ENCODE results near the gene PCYT2. TPM values are rescaled to one million over a fixed set of nuclear protein-coding genes. Genes with fewer than 3 reads are reported as not detected.

Gene PCYT2
- total RNA-seq, 2 donors from 2014 or later = 10.1 to 26.8 TPM

GRCh38 chr17:81934098-81934757 is 23.0 kb upstream of the PCYT2 start:
- Mint-ChIP-seq H3K27ac (no peak overlapping the region), H3K27me3 (no peaks in the 10 kb centered on the region), H3K9me3 (no peaks in the 10 kb centered on the region), H3K36me3 (ENCODE audit: low read depth) (peaks cover 18% of the 10 kb centered on the region), H3K4me3 (no peak overlapping the region), H3K4me1 (no peaks in the 10 kb centered on the region)
- ATAC-seq (replicated peaks) = no peak

GRCh38 chr17:81933178-81933699 is 22.0 kb upstream of the PCYT2 start:
- no peak overlapping the region for H3K4me3 Mint-ChIP-seq
- peaks cover 18% of the 10 kb centered on the region for H3K36me3 Mint-ChIP-seq (ENCODE audit: low read depth)
- no peak overlapping the region for H3K27ac Mint-ChIP-seq
- H3K9me3 Mint-ChIP-seq = no peaks in the 10 kb centered on the region
- no peak for ATAC-seq (replicated peaks)
- no peaks in the 10 kb centered on the region for H3K27me3 Mint-ChIP-seq
- H3K4me1 Mint-ChIP-seq = no peaks in the 10 kb centered on the region

DNA sequence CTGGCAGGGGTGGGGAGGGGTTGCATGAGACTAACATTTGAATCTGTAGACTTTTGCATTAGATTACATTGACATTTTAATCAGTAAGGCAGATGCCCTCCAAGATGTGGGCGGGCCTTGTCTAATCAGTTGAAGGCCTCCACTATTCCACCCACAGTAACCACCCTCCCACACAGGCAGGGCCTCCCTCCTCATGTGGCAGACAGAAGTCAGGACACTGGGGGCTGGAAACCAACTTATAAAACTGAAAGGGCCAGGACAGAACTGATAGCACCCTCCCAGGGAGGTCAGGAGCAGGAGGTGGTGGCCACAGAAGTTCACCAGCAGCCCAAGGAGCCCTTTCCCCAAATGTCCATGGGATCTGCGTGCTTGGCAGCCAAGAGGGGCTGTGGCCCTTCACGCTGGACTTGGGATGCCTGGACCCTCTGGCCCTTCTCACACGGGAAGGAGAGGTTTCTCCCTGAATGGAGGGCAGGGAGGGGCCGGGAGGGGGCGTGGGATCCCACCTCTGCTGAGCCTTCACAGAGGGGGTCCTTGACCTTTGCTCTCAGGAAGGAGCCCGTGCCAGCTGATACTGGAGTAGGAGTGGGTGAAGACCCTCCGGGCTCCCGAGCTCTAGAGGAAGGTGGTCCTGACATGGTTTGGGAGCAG is 21.3 kb upstream of the PCYT2 start:
- no peak for ATAC-seq (replicated peaks)
- no peak overlapping the region for H3K4me3 Mint-ChIP-seq
- H3K36me3 Mint-ChIP-seq (ENCODE audit: low read depth) = peaks cover 18% of the 10 kb centered on the region
- H3K27me3 Mint-ChIP-seq = no peaks in the 10 kb centered on the region
- no peaks in the 10 kb centered on the region for H3K9me3 Mint-ChIP-seq
- no peak overlapping the region for H3K27ac Mint-ChIP-seq
- H3K4me1 Mint-ChIP-seq = no peaks in the 10 kb centered on the region

- no peak for ATAC-seq (replicated peaks)
- H3K4me1 Mint-ChIP-seq = no peaks in the 10 kb centered on the region
- H3K36me3 Mint-ChIP-seq (ENCODE audit: low read depth) = peaks cover 18% of the 10 kb centered on the region
- no peak overlapping the region for H3K4me3 Mint-ChIP-seq
- H3K27me3 Mint-ChIP-seq = no peaks in the 10 kb centered on the region
- no peak overlapping the region for H3K27ac Mint-ChIP-seq
- no peaks in the 10 kb centered on the region for H3K9me3 Mint-ChIP-seq
Measured at GRCh38 chr17:81931557-81932332, 20.5 kb upstream of the PCYT2 start.

- Mint-ChIP-seq H3K36me3 (ENCODE audit: low read depth) (peaks cover 23% of the 10 kb centered on the region), H3K27ac (no peak overlapping the region), H3K4me3 (no peak overlapping the region)
Measured at GRCh38 chr17:81931189-81931556, 20.0 kb upstream of the PCYT2 start.

DNA sequence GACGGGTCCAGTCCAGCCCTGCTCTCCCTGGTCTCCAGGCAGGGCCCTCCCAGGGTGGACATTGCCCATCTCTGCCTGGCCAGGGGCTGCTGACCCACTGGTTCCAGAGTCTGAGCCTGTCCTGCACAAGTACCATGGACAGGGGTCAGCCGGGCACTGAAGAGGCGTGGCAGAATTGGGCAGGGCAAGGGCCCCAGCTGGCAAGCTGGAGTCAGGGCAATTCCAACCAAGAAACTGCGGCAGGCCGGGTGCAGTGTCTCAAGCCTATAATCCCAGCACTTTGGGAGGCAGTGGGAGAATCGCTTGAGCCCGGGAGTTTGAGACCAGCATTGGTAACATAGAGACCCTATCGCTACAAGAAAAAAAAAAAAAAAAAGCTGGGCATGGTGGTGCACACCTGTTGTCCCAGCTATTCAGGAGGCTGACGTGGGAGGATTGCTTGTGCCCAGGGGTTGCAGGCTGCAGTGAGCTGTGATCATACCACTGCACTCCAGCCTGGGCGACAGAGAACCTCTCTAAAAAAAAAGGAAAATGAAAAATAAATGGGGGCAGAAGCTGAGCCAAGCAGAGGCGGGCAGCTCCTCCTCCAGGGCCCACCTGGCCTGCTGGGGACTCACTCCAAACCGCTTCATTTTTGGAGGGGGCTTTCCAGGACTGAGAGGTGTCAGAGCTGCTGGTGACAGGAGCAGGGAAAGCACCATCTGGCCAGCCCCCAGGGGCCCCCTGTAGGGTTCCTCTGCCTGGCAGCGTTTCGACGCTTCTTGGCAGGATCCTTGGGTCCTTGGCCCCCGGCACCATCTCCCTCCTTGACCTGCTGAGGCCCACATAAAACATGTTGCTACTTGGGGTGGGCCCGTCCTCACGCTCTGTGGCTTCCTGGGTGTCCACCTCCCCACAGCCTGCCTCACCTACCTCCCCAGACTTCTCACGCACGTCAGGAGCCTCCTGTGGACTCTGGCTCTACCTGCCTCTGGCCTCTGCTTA is 19.2 kb upstream of the PCYT2 start:
- peaks cover 24% of the 10 kb centered on the region for H3K36me3 Mint-ChIP-seq (ENCODE audit: low read depth)
- ATAC-seq (replicated peaks) = no peak
- H3K27me3 Mint-ChIP-seq = no peaks in the 10 kb centered on the region
- no peaks in the 10 kb centered on the region for H3K9me3 Mint-ChIP-seq
- no peak overlapping the region for H3K4me3 Mint-ChIP-seq
- no peak overlapping the region for H3K27ac Mint-ChIP-seq
- peaks cover 7% of the 10 kb centered on the region for H3K4me1 Mint-ChIP-seq

More at GRCh38 chr17:81931189-81931556, 20.0 kb upstream of the PCYT2 start:
- Mint-ChIP-seq H3K27me3 (no peaks in the 10 kb centered on the region), H3K4me1 (peaks cover 4% of the 10 kb centered on the region), H3K9me3 (no peaks in the 10 kb centered on the region)
- no peak for ATAC-seq (replicated peaks)

DNA sequence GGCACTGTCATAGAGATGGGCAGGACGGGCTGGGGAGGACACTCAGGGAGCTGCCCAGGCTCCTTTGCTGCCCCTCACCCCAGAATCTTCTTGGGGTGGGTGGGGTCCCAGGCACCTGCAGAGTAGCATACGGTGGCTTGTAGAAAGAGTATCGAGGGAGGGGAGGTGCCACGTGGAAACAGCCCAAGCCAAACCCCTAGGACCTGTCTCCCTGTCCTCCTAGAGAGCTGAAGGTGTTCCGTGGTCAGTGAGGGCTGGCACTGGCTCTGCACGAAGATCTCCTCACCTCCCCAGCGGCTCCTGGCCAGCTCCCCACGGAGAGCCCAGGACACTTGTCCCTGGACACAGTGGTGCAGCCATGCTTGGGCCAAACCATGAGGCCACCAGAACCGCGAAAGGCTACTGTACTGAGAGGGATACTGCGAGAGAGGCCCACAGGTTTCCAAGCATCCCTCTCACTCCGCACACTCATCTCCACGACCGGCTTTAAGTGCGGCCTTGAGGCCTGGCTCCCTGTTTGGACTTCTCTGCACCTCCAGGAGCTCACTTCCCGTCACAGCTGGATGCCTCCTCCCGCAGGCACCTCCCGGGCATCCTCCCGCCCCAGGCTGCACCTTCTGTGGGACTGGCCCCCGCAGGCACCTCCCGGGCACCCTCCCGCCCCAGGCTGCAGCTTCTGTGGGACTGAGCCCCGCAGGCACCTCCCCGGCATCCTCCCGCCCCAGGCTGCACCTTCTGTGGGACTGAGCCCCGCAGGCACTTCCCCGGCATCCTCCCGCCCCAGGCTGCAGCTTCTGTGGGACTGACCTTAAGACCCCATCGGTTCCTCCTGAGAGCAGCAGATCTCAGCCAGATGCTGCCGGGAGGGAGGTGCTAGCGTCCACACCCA is 18.3 kb upstream of the PCYT2 start:
- ATAC-seq (replicated peaks) = no peak
- Mint-ChIP-seq H3K36me3 (ENCODE audit: low read depth) (peaks cover 24% of the 10 kb centered on the region), H3K27me3 (no peaks in the 10 kb centered on the region), H3K9me3 (no peaks in the 10 kb centered on the region), H3K4me1 (peaks cover 7% of the 10 kb centered on the region), H3K4me3 (peak overlapping the region; percentile 53), H3K27ac (no peak overlapping the region)

- peaks cover 7% of the 10 kb centered on the region for H3K4me1 Mint-ChIP-seq
- H3K27me3 Mint-ChIP-seq = no peaks in the 10 kb centered on the region
- no peaks in the 10 kb centered on the region for H3K9me3 Mint-ChIP-seq
- H3K36me3 Mint-ChIP-seq (ENCODE audit: low read depth) = peaks cover 18% of the 10 kb centered on the region
- no peak overlapping the region for H3K27ac Mint-ChIP-seq
- H3K4me3 Mint-ChIP-seq = peak overlapping the region; percentile 53
- no peak for ATAC-seq (replicated peaks)
Measured at GRCh38 chr17:81928544-81929252, 17.5 kb upstream of the PCYT2 start.

DNA sequence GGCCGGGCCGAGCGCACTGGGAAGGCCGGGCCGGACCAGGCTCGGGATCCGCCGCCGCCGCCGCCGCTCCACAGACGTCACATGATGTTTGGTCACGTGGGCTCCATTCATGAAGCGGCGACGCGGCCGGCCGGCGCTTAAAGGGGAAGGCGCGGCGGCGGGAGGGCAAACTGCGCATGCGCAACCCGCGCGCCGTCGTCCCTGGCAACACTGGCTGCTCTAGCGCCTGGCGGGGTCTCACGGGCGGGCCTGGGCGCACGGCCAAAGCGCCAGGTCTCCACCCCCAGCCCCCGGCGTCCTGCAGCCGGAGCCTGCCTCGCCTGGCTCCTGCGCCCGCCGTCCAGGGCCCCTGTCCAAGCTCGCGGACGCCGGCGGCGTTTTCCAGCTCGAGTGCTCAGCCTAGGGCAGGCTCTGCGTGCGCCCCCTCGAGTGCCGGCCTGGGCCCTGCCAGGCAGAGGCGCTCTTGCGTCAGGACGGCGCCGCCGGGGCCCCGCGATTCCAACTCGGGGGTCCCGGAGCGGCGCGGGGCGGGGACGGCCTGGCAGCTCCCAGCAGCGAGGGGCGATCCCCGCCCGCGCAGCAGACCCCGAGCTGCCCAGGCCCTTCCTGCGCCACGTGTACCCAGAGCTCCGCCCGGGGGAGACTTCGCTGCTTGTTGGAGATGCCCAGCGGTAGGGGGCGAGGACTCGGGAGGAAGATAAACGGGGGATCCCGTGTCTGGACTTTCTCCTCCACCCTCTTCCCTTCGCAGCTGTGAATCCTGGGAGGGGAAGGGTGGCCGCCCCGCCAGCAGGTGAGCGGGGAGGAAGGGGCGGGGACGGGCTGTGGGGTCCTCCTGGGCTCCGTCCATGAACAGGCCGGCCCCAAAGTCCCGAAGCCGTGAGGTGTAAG is 16.7 kb upstream of the PCYT2 start, which contains the start of gene MAFG:
MAFG (minus strand) TSS at position 83 of the 891 bp plus-strand sequence. CDS start 4,550 bp downstream, outside the sequence.
- peaks cover 7% of the 10 kb centered on the region for H3K4me1 Mint-ChIP-seq
- H3K36me3 Mint-ChIP-seq (ENCODE audit: low read depth) = peaks cover 12% of the 10 kb centered on the region
- no peaks in the 10 kb centered on the region for H3K9me3 Mint-ChIP-seq
- ATAC-seq (replicated peaks) = peak; percentile 70
- peak within 1 kb of the TSS; percentile 94 for H3K27ac Mint-ChIP-seq
- peak within 1 kb of the TSS; percentile 92 for H3K4me3 Mint-ChIP-seq
- H3K27me3 Mint-ChIP-seq = no peaks in the 10 kb centered on the region

- no peak overlapping the region for H3K27ac Mint-ChIP-seq
- H3K27me3 Mint-ChIP-seq = no peaks in the 10 kb centered on the region
- peaks cover 7% of the 10 kb centered on the region for H3K4me1 Mint-ChIP-seq
- H3K9me3 Mint-ChIP-seq = no peaks in the 10 kb centered on the region
- H3K4me3 Mint-ChIP-seq = peak overlapping the region; percentile 92
- ATAC-seq (replicated peaks) = peak; percentile 5
- H3K36me3 Mint-ChIP-seq (ENCODE audit: low read depth) = peaks cover 12% of the 10 kb centered on the region
Measured at GRCh38 chr17:81927152-81927652, 16.0 kb upstream of the PCYT2 start.

DNA sequence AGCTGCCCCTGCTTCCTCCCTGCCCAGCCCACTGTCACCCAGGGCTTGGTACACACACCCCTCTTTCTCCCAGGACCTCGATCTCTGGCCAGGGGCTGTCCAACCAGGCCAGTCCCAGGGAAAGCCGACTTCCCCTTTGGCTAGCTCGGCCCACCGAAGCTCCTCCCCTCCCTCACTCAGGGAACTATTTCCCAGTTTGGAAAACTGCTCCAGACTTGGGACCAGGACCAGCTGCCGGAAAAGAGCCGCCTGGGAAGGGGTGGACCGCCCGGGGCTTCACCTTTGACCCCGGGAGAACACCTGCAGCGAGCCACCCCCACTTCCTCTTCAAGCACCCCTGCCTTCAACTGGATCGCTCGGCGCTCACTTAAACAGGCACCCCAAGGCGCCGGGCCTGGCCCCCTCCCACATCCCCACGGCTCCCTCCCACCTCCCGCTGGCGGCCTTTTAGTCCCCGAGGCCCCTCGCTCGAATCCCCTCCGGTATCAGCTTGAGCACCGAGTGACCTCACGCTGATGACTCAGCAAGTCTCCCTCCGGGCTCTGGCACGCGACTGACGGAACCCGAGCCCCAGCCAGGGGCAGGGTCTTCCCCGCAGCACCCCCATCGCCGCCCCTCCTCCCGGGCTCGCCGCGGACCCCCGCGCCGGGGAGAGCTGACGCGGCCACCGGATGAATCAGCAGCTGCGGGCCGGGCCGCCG is 15.4 kb upstream of the PCYT2 start:
- no peaks in the 10 kb centered on the region for H3K27me3 Mint-ChIP-seq
- H3K4me1 Mint-ChIP-seq = peaks cover 7% of the 10 kb centered on the region
- peaks cover 18% of the 10 kb centered on the region for H3K36me3 Mint-ChIP-seq (ENCODE audit: low read depth)
- H3K27ac Mint-ChIP-seq = peak overlapping the region; percentile 94
- peak; percentile 43 for ATAC-seq (replicated peaks)
- H3K9me3 Mint-ChIP-seq = no peaks in the 10 kb centered on the region
- H3K4me3 Mint-ChIP-seq = peak overlapping the region; percentile 92

Data from activated T-helper 17 cell treated with anti-CD3 and anti-CD28 coated beads, Interleukin-2, amount 50 U/mL, for 72 hours (primary cell).